Effector memory CD4-positive, alpha-beta T cell (primary cell): ENCODE measurements around the gene HPCA.

ENCODE experiments used
- DNase-seq, 3 donors: peaks; one replicate each; pipeline ENCODE4 v3.0.0-alpha.2; 2020
- H3K27ac ChIP-seq: 2 replicates; pipeline ENCODE4 v1.7.0; 2013; ENCODE audit warnings: mild to moderate bottlenecking, low read length, moderate library complexity; ENCODE audit not compliant: insufficient read depth, poor library complexity, severe bottlenecking
- H3K27me3 ChIP-seq: replicated peaks from 2 replicates; pipeline ENCODE4 v1.7.0; 2013; ENCODE audit warnings: mild to moderate bottlenecking, low read length; ENCODE audit not compliant: insufficient read depth, control insufficient read depth, poor library complexity, severe bottlenecking
- H3K36me3 ChIP-seq: 2 replicates; pipeline ENCODE4 v1.7.0; 2013; ENCODE audit warnings: mild to moderate bottlenecking, low read length, moderate library complexity; ENCODE audit not compliant: control insufficient read depth, insufficient read depth
- H3K4me1 ChIP-seq: 2 replicates; pipeline ENCODE4 v1.7.0; 2013; ENCODE audit warnings: low read length, mild to moderate bottlenecking; ENCODE audit not compliant: control insufficient read depth, insufficient read depth, poor library complexity, severe bottlenecking
- H3K4me3 ChIP-seq: 2 replicates; pipeline ENCODE4 v1.7.0; 2013; ENCODE audit warnings: low read length, low read depth, mild to moderate bottlenecking; ENCODE audit not compliant: insufficient read depth, poor library complexity, severe bottlenecking
- H3K9me3 ChIP-seq: 2 replicates; pipeline ENCODE4 v1.7.0; 2013; ENCODE audit warnings: mild to moderate bottlenecking, low read length, moderate library complexity; ENCODE audit not compliant: control insufficient read depth

The HPCA gene

DNA sequence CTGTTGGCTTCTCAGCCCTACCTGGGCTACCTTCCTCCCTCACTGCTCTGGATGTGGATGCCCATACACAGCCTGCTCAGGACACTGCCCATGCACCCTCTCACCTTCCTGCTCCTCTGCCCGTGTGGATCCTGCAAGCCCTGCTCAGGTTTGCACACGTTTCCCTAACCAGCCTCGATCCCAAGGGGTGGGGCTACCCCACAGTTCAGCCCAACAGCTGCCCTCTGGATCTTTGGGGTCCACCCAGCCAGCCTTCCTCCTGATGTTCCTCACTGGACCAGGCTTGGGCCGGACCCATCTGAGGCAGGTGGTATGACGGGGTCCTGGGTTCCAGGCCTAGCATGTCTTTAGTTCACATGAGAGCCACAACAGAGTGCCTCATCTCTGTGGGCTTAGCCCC lies 10.2 kb downstream of the HPCA start:
- Histone ChIP-seq H3K9me3 (no peaks in the 10 kb centered on the region), H3K27me3 (peaks cover 29% of the 10 kb centered on the region), H3K4me3 (no peak overlapping the region), H3K36me3 (no peaks in the 10 kb centered on the region), H3K4me1 (peaks cover 17% of the 10 kb centered on the region), H3K27ac (no peak overlapping the region)
- DNase-seq, result no peak

DNA sequence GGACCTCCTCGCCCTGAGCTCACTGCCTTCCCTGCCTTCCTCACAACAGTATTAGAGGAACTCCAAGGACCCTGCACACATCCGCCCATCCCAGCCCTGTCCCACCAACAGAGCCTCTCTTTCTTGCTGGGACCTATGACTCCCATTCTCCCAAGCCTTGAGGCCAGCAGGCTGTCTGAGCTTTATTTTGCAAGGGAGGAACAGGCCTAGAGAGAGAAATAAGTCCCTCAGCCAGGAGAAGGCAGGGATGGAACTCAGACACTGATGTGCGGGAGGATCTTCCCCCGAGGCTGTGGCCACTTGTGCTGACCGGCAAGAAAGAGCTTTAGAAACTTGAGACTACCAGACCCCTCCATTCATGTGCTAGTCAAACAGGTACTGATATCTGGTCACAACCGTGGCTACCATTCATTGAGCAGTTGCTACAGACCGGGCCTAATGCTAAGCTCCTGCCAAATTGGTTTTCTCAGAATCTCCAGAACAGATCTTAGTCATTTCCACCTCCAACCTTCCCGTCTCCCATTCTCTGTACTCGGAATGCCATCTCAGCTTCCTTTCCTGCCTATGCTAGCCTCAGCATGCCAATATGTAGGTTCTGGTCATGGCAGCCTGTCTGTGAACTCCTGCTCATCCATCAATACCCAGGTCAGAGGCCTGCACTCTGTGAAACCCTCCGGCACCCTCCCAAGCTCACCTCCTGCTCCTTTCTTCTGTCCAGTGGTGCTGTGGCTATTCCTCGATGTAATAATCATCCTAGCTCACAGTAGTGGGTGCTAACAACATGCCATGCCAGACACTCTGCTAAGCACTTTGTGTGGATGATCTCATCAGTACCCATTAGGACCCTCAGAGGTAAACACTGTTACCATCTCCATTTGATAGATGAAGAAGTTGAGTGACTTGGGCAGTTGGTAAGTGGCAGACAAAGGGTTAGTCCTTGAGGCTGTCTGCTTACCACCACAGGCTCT lies 11.1 kb downstream of the HPCA start:
- no peak for DNase-seq
- H3K27me3 ChIP-seq, result peaks cover 35% of the 10 kb centered on the region
- no peaks in the 10 kb centered on the region for H3K9me3 ChIP-seq
- H3K36me3 ChIP-seq, result no peaks in the 10 kb centered on the region
- peaks cover 21% of the 10 kb centered on the region for H3K4me1 ChIP-seq
- H3K27ac ChIP-seq, result no peak overlapping the region
- H3K4me3 ChIP-seq, result no peak overlapping the region

- Histone ChIP-seq H3K27ac (no peak overlapping the region), H3K36me3 (no peaks in the 10 kb centered on the region), H3K4me3 (no peak overlapping the region), H3K4me1 (peaks cover 20% of the 10 kb centered on the region), H3K9me3 (no peaks in the 10 kb centered on the region), H3K27me3 (peaks cover 38% of the 10 kb centered on the region)
- DNase-seq, result no peak
Measured at GRCh38 chr1:32898056-32898455, 11.8 kb downstream of the HPCA start.

GRCh38 chr1:32898958-32899357 lies 12.7 kb downstream of the HPCA start:
- Histone ChIP-seq H3K4me3 (no peak overlapping the region), H3K27ac (no peak overlapping the region), H3K36me3 (no peaks in the 10 kb centered on the region), H3K27me3 (peaks cover 34% of the 10 kb centered on the region), H3K9me3 (no peaks in the 10 kb centered on the region), H3K4me1 (peaks cover 12% of the 10 kb centered on the region)
- DNase-seq, result no peak

GRCh38 chr1:32899586-32900296 lies 13.4 kb downstream of the HPCA start:
- H3K27ac ChIP-seq, result no peak overlapping the region
- no peaks in the 10 kb centered on the region for H3K36me3 ChIP-seq
- no peaks in the 10 kb centered on the region for H3K9me3 ChIP-seq
- H3K27me3 ChIP-seq, result peaks cover 29% of the 10 kb centered on the region
- peaks cover 12% of the 10 kb centered on the region for H3K4me1 ChIP-seq
- DNase-seq, result no peak
- no peak overlapping the region for H3K4me3 ChIP-seq

GRCh38 chr1:32900371-32900955 lies 14.2 kb downstream of the HPCA start:
- Histone ChIP-seq H3K9me3 (no peaks in the 10 kb centered on the region), H3K27me3 (peaks cover 29% of the 10 kb centered on the region), H3K27ac (no peak overlapping the region), H3K4me3 (peak overlapping the region; percentile 38), H3K36me3 (no peaks in the 10 kb centered on the region), H3K4me1 (peaks cover 12% of the 10 kb centered on the region)
- no peak for DNase-seq

- H3K4me1 ChIP-seq, result peaks cover 12% of the 10 kb centered on the region
- peaks cover 29% of the 10 kb centered on the region for H3K27me3 ChIP-seq
- H3K9me3 ChIP-seq, result no peaks in the 10 kb centered on the region
- DNase-seq, result no peak
- no peaks in the 10 kb centered on the region for H3K36me3 ChIP-seq
- peak within 1 kb of the TSS; percentile 38 for H3K4me3 ChIP-seq
- H3K27ac ChIP-seq, result no peak within 1 kb of the TSS
Measured at GRCh38 chr1:32900956-32901822, 14.9 kb downstream of the HPCA start, which contains the start of gene TMEM54. Gene TMEM54, minus strand, starts transcription at chr1:32901389. Its CDS starts 151 bp downstream, at chr1:32901238.

GRCh38 chr1:32901823-32902534 lies 15.7 kb downstream of the HPCA start:
- Histone ChIP-seq H3K27me3 (peaks cover 29% of the 10 kb centered on the region), H3K36me3 (no peaks in the 10 kb centered on the region), H3K9me3 (no peaks in the 10 kb centered on the region), H3K27ac (no peak overlapping the region), H3K4me3 (peak overlapping the region; percentile 22), H3K4me1 (peaks cover 12% of the 10 kb centered on the region)
- no peak for DNase-seq

- H3K4me1 ChIP-seq, result peaks cover 12% of the 10 kb centered on the region
- H3K36me3 ChIP-seq, result no peaks in the 10 kb centered on the region
- H3K4me3 ChIP-seq, result no peak overlapping the region
- no peak overlapping the region for H3K27ac ChIP-seq
- no peaks in the 10 kb centered on the region for H3K9me3 ChIP-seq
- DNase-seq, result no peak
- peaks cover 29% of the 10 kb centered on the region for H3K27me3 ChIP-seq
Measured at GRCh38 chr1:32902535-32902920, 16.2 kb downstream of the HPCA start.
